Upper lobe of left lung (tissue), 6 donors: ENCODE data around the gene TMEM92. TPM values are rescaled to one million over a fixed set of nuclear protein-coding genes. Genes with fewer than 3 reads are reported as not detected.

Source experiments
- ATAC-seq, 2 donors: fragments of 200-7000 bp; cut with Tn5 transposase; one replicate each; pipeline ENCODE4 v1.9.1; 2022; ENCODE audit warnings: mild to moderate bottlenecking in 2 of 2, moderate library complexity in 2 of 2; ENCODE audit not compliant: low FRiP score in 2 of 2
- DNase-seq, 2 donors: peaks; one replicate each; pipeline ENCODE4 v3.0.0-alpha.2; 2019 to 2020
- H3K27ac ChIP-seq, 4 donors: fragments of 200-600 bp; sonication (generic); one replicate each; pipeline ENCODE4 v1.5.1; 2016 to 2019
- H3K27me3 ChIP-seq, 4 donors: fragments of 200-600 bp; sonication (generic); one replicate each; pipeline ENCODE4 v1.5.1; 2017 to 2019
- H3K36me3 ChIP-seq, 4 donors: fragments of 200-600 bp; sonication (generic); one replicate each; pipeline ENCODE4 v1.5.1; 2016 to 2019
- H3K4me1 ChIP-seq, 4 donors: fragments of 200-600 bp; sonication (generic); one replicate each; pipeline ENCODE4 v1.5.1; 2018 to 2019
- H3K4me3 ChIP-seq, 4 donors: fragments of 200-600 bp; sonication (generic); one replicate each; pipeline ENCODE4 v1.5.1; 2017 to 2019; ENCODE audit warnings: mild to moderate bottlenecking in 2 of 4, moderate library complexity in 1 of 4
- H3K9me3 ChIP-seq, 4 donors: fragments of 200-600 bp; sonication (generic); one replicate each; pipeline ENCODE4 v1.5.1; 2018 to 2019
- EP300 ChIP-seq, 4 donors: sonication (generic); formaldehyde crosslinking; IDR thresholded peaks; one replicate each; pipeline ENCODE4 v1.5.1; 2017; ENCODE audit warnings: antibody characterized with exemption in 4 of 4, control low read depth in 2 of 4
- POLR2A ChIP-seq, 4 donors: fragments of 450-650 bp; IDR thresholded peaks; one replicate each; pipeline ENCODE4 v1.5.1; 2016 to 2017; ENCODE audit warnings: antibody characterized with exemption in 4 of 4, mild to moderate bottlenecking in 2 of 4
- POLR2AphosphoS5 ChIP-seq, 2 donors: sonication (generic); formaldehyde crosslinking; IDR thresholded peaks; one replicate each; pipeline ENCODE4 v1.5.1; 2017; ENCODE audit warnings: antibody characterized with exemption in 2 of 2
- WGBS, 2 donors: methylation state at CpG; one replicate each; pipeline ENCODE4 v1.1.5; 2017 to 2018; 5-methylcytosine and 5-hydroxymethylcytosine counted together
- total RNA-seq, 6 donors: library from RNA; depleted of rRNA in 4 of 6; stranded (reverse); fragments of >200 nt in 4 of 6; gene quantifications; one replicate each; pipeline versions ENCODE4 v1.1.0 to v1.2.1, GENCODE V29; 2016 to 2021
- TF ChIP-seq, protein P1 (sequence below), 6 experiments: fragments of 450-650 bp in 4 of 6; fragments of 200-600 bp in 2 of 6; sonication (generic) in 2 of 6; IDR thresholded peaks; one replicate each; pipeline ENCODE4 v1.5.1; 2016 to 2019; ENCODE audit warnings: antibody characterized with exemption in 6 of 6
- donor health status: DM: no; HTN: no; CAD: no; lungs with moderate emphysema.
- donor health status: DM: no; HTN: yes; CAD: no; lungs with severe emphysema.

TMEM92 gene
- total RNA-seq, 6 donors from 2014 or later = 1.3 to 15.7 (median 3.8) TPM

DNA sequence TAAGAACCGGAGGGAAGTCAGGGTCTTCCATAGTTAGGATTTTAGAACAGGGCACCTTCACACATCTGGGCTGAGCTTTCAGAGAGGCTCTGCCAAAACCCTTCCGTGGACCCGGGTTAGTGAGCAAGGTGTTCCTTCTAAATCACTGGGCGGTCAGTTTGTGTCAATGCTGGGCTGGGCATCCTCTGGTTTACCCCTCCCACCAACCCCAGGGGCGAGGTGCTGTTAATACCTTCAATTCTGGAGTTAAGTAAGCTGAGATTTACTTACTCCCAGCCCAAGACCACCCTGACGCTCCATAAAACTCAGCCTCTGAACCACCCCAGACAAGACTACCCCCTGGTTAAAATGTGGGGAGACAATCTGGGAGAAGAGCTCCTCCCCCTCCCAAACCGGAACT lies 1.0 kb downstream of the TMEM92 start:
- H3K4me3 ChIP-seq = peak overlapping the region in 2 of 4 donors; percentile 32 to 42
- TF ChIP-seq POLR2A (IDR thresholded peaks at IDR 0.05) = no peak
- TF ChIP-seq EP300 (IDR thresholded peaks at IDR 0.05) = no peak
- TF ChIP-seq, protein P1, sequence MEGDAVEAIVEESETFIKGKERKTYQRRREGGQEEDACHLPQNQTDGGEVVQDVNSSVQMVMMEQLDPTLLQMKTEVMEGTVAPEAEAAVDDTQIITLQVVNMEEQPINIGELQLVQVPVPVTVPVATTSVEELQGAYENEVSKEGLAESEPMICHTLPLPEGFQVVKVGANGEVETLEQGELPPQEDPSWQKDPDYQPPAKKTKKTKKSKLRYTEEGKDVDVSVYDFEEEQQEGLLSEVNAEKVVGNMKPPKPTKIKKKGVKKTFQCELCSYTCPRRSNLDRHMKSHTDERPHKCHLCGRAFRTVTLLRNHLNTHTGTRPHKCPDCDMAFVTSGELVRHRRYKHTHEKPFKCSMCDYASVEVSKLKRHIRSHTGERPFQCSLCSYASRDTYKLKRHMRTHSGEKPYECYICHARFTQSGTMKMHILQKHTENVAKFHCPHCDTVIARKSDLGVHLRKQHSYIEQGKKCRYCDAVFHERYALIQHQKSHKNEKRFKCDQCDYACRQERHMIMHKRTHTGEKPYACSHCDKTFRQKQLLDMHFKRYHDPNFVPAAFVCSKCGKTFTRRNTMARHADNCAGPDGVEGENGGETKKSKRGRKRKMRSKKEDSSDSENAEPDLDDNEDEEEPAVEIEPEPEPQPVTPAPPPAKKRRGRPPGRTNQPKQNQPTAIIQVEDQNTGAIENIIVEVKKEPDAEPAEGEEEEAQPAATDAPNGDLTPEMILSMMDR (IDR thresholded peaks at IDR 0.05) = no peak
- TF ChIP-seq POLR2AphosphoS5 (IDR thresholded peaks at IDR 0.05) = no peak
- H3K27ac ChIP-seq = no peak overlapping the region
- ATAC-seq (no peak), DNase-seq (no peak)
- peaks cover 15 to 56% (median 26%) of the 10 kb centered on the region in 4 donors for H3K4me1 ChIP-seq
- no peaks in the 10 kb centered on the region for H3K9me3 ChIP-seq
- peaks cover 0 to 3% (median 0%) of the 10 kb centered on the region in 4 donors for H3K27me3 ChIP-seq
- 61 to 68% methylated on average over 7 of the region's 7 CpGs for WGBS, 2 donors
- no peaks in the 10 kb centered on the region for H3K36me3 ChIP-seq

DNA sequence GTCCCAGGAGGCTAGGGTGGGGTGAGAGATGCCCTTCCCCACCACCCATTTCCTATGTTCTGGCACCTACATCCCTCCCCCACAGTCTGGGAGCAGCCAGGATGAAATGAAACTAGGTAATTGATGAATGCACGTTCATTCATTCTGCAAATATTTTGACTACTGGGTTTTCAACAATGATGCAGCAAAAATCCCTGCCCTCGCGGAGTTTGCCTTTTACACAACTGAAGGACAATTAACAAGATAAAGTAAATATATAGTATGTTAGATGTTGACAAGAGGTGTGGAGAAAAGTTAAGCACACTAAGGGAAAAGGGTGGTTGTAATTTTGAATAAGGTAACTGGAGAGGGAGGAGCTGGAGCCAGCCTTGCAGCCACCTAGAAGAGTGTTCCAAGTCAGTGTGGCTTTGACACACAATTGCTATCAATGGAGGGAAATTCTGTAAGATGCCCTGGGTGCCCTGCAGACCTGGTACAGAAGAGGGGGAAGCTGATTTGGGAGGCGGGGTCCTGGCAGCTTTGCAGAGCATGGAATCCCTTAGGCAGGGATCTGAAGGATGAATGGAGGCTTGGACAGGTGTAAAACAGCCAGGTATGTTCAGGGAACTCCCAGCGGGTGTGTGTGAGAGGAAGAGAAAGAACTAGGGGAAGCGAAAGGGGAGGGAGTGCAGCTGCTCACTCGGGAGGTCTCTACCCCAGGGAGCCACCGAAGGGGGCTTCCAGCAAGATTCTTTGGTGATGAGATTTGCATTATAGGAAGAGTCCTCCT lies 2.5 kb downstream of the TMEM92 start:
- Histone ChIP-seq H3K27me3 (peaks cover 0 to 3% (median 0%) of the 10 kb centered on the region in 4 donors), H3K4me3 (no peak overlapping the region), H3K27ac (no peak overlapping the region), H3K4me1 (peaks cover 13 to 55% (median 25%) of the 10 kb centered on the region in 4 donors), H3K9me3 (no peaks in the 10 kb centered on the region), H3K36me3 (no peaks in the 10 kb centered on the region)
- TF ChIP-seq POLR2AphosphoS5 (IDR thresholded peaks at IDR 0.05) = no peak
- no peak for TF ChIP-seq POLR2A (IDR thresholded peaks at IDR 0.05)
- no peak for TF ChIP-seq EP300 (IDR thresholded peaks at IDR 0.05)
- TF ChIP-seq, protein P1 (IDR thresholded peaks at IDR 0.05) = no peak
- ATAC-seq (no peak), DNase-seq (no peak)
- WGBS, 2 donors = 32 to 34% methylated on average over 8 of the region's 8 CpGs

DNA sequence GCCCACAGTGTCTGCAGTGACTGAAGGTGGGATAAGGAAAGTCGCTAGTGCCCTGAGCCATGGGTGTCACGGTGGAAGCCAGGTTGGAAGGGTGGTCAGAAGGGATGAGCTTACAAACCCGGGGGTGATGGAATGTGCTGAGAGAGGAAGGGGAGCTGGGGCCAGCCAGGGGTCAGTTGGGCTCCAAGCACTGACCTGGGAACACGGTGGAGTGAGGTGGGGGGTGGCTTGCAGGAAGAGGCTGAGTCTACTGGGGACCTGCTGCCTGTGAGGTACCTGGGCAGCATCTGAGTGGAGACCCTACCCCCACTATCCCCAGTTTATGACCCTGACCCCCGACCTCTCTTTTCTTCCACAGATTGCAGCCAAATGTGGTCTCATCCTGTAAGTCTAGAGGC lies 3.1 kb downstream of the TMEM92 start:
- TF ChIP-seq EP300 (IDR thresholded peaks at IDR 0.05) (no peak), POLR2A (IDR thresholded peaks at IDR 0.05) (no peak), POLR2AphosphoS5 (IDR thresholded peaks at IDR 0.05) (no peak)
- TF ChIP-seq, protein P1 (IDR thresholded peaks at IDR 0.05) = no peak
- Histone ChIP-seq H3K4me3 (no peak overlapping the region), H3K9me3 (no peaks in the 10 kb centered on the region), H3K4me1 (peaks cover 13 to 50% (median 24%) of the 10 kb centered on the region in 4 donors), H3K36me3 (no peaks in the 10 kb centered on the region), H3K27ac (no peak overlapping the region), H3K27me3 (peaks cover 0 to 3% (median 0%) of the 10 kb centered on the region in 4 donors)
- WGBS, 2 donors = 54 to 56% methylated on average over 5 of the region's 5 CpGs
- no peak for DNase-seq
- ATAC-seq = no peak

DNA sequence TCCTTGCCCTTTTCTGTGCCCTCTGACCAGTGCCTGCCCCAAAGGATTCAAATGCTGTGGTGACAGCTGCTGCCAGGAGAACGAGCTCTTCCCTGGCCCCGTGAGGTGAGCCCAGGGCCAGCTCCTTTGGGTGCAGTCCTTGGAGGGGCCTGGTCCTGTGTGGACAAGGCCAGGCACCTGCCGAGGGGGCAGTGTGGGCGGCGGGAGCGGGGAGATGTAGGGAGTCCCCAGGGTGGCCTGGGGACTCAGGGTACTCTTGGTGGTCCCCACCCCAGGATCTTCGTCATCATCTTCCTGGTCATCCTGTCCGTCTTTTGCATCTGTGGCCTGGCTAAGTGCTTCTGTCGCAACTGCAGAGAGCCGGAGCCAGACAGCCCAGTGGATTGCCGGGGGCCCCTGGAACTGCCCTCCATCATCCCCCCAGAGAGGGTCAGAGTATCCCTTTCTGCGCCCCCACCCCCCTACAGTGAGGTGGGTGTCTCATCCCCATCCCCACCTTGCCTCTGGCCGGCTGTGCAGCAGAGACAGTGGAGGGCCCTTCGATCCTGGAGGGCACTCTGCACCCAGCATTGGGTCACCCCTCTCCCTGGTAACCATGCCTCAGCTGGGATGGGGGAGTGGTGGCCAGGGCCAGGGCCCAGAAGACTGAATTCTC lies 4.4 kb downstream of the TMEM92 start:
- no peaks in the 10 kb centered on the region for H3K9me3 ChIP-seq
- no peak overlapping the region for H3K4me3 ChIP-seq
- H3K4me1 ChIP-seq = peaks cover 4 to 42% (median 15%) of the 10 kb centered on the region in 4 donors
- 91 to 92% methylated on average over 12 to 14 of the region's 14 CpGs for WGBS, 2 donors
- H3K36me3 ChIP-seq = no peaks in the 10 kb centered on the region
- TF ChIP-seq, protein P1 (IDR thresholded peaks at IDR 0.05) = no peak
- no peak for TF ChIP-seq POLR2AphosphoS5 (IDR thresholded peaks at IDR 0.05)
- no peak for TF ChIP-seq EP300 (IDR thresholded peaks at IDR 0.05)
- no peak for TF ChIP-seq POLR2A (IDR thresholded peaks at IDR 0.05)
- ATAC-seq = no peak
- H3K27me3 ChIP-seq = peaks cover 0 to 3% (median 0%) of the 10 kb centered on the region in 4 donors
- peak in 1 of 2 donors; percentile 68 for DNase-seq
- H3K27ac ChIP-seq = no peak overlapping the region
